HG03175 (cell line): ENCODE results near the gene CREB3L2.
"Not testable (repeated sequence)": the region's sequence is repeated elsewhere in the genome, so short reads cannot be mapped to it uniquely, and the experiment has no call there.

ENCODE experiments used
- ATAC-seq: cut with Tn5 transposase; IDR thresholded peaks from one replicate; pipeline ENCODE4 v1.9.1; 2021; ENCODE audit warnings: mild to moderate bottlenecking, moderate library complexity; ENCODE audit not compliant: unreplicated experiment

CREB3L2 gene

GRCh38 chr7:138001529-138002095 is at the start of gene CREB3L2:
Gene CREB3L2, minus strand, starts transcription at chr7:138002086. Its CDS starts 381 bp downstream, at chr7:138001705.
- ATAC-seq: peak; percentile 43

GRCh38 chr7:138049505-138050116 is 47.7 kb upstream of the CREB3L2 start:
- ATAC-seq: no peak

- ATAC-seq: no peak
Measured at GRCh38 chr7:138047907-138048306, 46.0 kb upstream of the CREB3L2 start.

- ATAC-seq: no peak
Measured at GRCh38 chr7:138044897-138045296, 43.0 kb upstream of the CREB3L2 start.

- ATAC-seq: not testable (repeated sequence)
Measured at GRCh38 chr7:138040063-138040462, 38.2 kb upstream of the CREB3L2 start.

GRCh38 chr7:138036135-138036534 is 34.2 kb upstream of the CREB3L2 start:
- ATAC-seq: no peak

- ATAC-seq: no peak
Measured at GRCh38 chr7:138033241-138033640, 31.4 kb upstream of the CREB3L2 start.

GRCh38 chr7:138032770-138033169 is 30.9 kb upstream of the CREB3L2 start:
- no peak for ATAC-seq

- ATAC-seq: peak; percentile 71
Measured at GRCh38 chr7:138032186-138032585, 30.3 kb upstream of the CREB3L2 start.

GRCh38 chr7:138030679-138031351 is 28.9 kb upstream of the CREB3L2 start:
- no peak for ATAC-seq

GRCh38 chr7:138029941-138030340 is 28.1 kb upstream of the CREB3L2 start:
- ATAC-seq: no peak

GRCh38 chr7:138029126-138029525 is 27.2 kb upstream of the CREB3L2 start:
- no peak for ATAC-seq

- ATAC-seq: no peak
Measured at GRCh38 chr7:138027100-138027499, 25.2 kb upstream of the CREB3L2 start.

- ATAC-seq: peak; percentile 42
Measured at GRCh38 chr7:138025215-138026186, 23.6 kb upstream of the CREB3L2 start.

GRCh38 chr7:138024765-138025164 is 22.9 kb upstream of the CREB3L2 start:
- no peak for ATAC-seq

- no peak for ATAC-seq
Measured at GRCh38 chr7:138024343-138024691, 22.4 kb upstream of the CREB3L2 start.

GRCh38 chr7:138023618-138024342 is 21.9 kb upstream of the CREB3L2 start:
- peak; percentile 81 for ATAC-seq

- ATAC-seq: no peak
Measured at GRCh38 chr7:138021889-138022288, 20.0 kb upstream of the CREB3L2 start.

GRCh38 chr7:138017992-138018391 is 16.1 kb upstream of the CREB3L2 start:
- ATAC-seq: no peak

GRCh38 chr7:138015096-138015495 is 13.2 kb upstream of the CREB3L2 start:
- no peak for ATAC-seq

GRCh38 chr7:138014686-138015085 is 12.8 kb upstream of the CREB3L2 start:
- ATAC-seq: no peak
